HuH-7.5 (cell line): Measurements from ENCODE around the gene UNKL.
"Not testable (repeated sequence)": the region's sequence is repeated elsewhere in the genome, so short reads cannot be mapped to it uniquely, and the experiment has no call there.

Source experiments
- DNase-seq: peaks from one replicate; pipeline ENCODE4 v3.0.0; 2011; ENCODE audit warnings: low spot score

UNKL gene

GRCh38 chr16:1446296-1447080 lies 32.0 kb upstream of the UNKL start:
- DNase-seq = no peak

- DNase-seq = no peak
These were observed 31.2 kb upstream of the UNKL start for GRCh38 chr16:1445518-1446203.

- DNase-seq = no peak
These were observed 30.4 kb upstream of the UNKL start for GRCh38 chr16:1444730-1445517.

- no peak for DNase-seq
These were observed 29.7 kb upstream of the UNKL start, which contains the start of gene CCDC154 for GRCh38 chr16:1443980-1444729. Gene CCDC154, minus strand, starts transcription at chr16:1444556. Its CDS starts 234 bp downstream, at chr16:1444322.

DNA sequence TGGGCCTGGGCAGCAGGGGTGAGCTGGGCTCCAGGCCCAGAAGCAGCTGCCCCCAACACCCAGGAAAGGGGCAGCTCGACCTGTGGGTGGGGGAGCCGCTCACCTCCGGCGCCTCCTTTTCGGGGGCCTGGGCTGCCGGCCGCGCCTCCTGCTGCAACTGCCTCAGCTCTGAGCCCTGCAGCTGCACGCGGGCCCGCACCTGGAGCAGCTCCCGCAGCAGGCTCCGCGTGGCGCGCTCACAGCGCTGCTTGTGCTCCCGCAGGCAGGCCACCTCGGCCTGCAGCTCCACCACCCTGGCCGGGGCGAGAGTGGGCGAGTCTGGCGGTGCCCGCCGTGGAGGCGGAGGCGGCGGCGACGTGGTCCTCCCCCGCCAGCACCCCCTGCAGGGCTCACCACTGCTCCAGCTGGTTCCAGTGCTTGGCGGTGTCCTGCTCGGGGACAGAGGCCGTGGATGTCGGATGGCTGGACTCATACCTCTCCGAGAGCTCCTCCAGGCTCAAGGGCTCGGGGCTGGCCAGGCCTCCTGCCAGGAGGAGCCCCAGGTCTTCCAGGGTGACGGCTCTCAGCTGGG lies 29.0 kb upstream of the UNKL start:
- no peak for DNase-seq

DNA sequence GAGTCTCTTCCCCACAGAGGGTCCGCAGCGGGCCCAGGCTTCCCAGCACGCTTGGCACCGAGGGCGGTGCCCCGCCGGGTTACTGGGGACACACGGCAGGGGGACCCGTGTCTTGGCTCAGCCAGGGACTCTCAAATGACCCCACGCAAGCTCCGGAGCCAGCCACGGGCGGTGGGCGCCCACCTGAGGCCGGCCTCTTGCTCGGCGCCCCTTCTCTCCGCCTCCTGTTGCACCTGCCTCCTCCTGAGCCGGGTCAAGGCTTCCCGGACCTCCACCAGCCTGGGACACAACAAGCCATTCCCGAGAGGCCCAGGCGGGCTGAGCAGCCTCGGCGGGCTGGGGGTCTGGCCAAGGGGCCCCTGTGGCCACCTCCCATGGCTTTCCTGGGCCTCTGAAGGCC lies 28.2 kb upstream of the UNKL start:
- DNase-seq = no peak

- DNase-seq = no peak
These were observed 26.9 kb upstream of the UNKL start for GRCh38 chr16:1441391-1441829.

GRCh38 chr16:1439699-1440074 lies 25.2 kb upstream of the UNKL start:
- not testable (repeated sequence) for DNase-seq

DNA sequence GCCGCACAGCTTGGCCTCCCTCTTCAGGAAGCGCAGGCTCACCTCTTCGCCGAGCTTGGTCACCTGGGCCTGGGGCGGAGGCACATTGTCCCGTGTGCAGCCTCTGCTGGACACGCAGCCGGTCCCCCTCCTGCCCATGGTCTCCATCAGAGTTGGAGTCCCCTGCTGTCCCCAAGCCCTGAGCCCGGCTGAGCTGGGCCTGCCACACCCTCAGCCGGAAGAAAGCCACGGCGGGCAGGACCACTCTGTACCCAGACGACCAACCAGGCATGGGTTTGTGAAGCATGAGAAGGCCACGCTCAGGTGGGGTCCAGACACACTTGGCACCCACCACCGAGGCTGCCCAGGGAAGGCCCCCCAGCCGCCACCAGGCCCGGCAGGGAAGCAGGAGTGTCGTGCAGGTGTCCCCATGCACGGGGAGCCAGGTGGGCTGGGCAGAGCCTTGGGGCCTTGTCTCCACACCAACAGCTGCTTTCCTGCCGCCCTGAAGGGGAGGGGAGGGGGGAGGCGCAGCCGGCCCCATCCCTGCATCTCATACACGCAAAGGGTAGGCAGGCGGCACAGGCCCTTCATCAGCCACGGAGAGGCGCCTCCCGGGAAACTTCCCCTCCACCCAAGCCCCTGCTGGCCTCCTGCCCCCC lies 24.7 kb upstream of the UNKL start:
- DNase-seq = no peak

DNA sequence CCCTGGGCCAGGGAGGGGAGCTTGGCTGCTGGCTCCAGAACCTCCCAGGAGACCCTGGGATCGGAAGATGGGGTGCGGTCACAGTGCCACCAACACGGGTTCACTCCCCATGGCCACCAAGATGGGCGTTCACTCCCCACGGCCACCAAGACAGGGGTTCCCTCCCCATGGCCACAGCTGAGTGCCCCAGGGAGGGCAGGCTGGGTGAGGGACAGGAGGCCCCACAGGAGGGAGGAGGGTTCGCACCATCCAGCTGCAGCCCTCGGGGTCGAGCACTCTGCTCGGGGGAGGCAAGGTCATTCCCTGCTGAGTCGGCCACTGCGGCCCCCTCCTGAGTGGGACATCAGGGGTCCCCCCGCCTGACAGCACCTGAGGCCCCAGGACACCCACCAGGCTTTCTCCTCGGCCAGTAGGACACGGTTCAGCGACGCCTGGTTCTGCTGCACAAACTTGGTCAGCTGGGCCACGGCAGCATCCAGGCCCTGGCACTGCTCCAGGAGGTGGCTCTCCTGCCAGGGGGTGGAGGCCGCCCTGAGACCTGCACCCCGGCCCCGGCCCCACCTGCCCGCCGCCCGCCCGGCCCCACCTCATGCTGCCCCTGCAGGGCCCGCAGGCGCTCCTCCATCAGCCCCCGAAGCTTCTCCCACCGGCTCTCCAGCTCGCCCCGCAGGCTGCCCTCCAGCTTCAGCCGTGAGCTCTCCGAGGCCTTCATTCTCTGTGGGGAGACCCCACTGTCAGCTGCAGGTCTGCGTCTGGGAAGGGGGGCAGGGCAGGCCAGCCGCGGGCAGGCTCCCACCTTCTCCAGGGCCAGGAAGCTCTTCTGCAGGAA lies 23.9 kb upstream of the UNKL start:
- no peak for DNase-seq

DNA sequence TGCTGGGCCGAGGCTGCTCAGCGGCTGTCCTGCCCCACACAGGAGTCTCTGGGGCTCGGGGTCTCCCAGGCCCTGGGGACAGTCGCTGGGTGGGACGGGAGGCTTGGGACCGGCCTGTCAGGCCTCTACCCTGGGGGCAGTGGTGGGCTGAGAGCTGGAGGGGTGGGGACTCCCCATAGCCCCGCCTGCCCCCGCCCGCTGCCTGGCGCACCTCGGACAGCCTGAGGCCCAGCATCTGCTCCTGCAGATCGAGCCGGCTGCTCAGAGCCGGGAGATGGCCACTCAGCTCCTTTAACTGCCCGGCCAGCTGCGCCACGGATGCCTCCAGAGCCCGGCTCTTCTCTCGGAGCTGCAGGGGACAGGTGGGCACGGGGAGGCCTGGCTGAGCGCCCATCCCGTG lies 23.1 kb upstream of the UNKL start:
- no peak for DNase-seq

GRCh38 chr16:1436731-1437355 lies 22.3 kb upstream of the UNKL start:
- DNase-seq = no peak

GRCh38 chr16:1435921-1436697 lies 21.6 kb upstream of the UNKL start:
- DNase-seq = peak; percentile 75

DNA sequence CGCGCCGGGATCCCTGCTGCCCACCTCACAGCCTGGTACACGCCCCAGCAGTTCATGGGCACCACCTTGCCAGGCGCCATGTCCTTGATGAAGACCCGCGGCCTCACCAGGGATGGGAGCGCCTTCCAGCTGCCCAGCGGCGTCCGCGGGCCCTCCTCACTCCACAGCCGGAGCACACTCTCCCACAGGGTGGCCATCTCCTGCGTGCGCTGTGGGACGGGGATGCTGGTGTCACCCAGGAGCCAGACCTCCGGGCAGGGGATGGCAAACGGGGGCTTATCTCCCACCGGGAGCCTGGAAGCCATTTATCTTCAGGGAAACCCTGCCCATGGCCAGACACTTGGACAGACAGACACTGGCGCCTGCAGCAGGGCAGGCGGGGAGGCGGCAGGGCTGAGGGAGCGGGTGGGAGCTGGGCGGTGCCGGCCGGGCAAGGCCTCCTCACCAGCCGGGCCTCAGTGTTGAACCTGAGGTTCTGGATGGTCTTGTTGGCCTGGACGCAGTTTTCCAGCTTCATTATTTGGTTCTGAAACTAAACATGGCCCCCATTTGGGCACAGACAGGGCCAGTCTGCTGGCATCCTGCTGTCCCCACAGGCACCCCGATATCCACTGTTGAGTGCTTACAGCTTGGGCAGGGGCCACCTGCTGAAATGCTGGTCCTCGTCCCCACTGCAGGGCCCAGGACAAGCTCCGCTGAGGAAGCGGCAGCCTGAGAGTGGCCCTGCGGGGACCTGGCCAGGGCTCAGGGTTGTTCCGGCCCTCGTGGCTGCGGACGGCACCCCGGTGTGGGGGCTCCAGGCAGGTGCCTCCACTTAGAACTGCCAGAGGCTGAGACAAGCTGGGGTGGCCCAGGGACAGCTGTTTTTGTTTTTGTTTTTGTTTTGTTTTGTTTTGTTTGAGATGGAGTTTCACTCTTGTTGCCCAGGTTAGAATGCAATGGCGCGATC lies 20.4 kb upstream of the UNKL start:
- peak; percentile 9 for DNase-seq

- no peak for DNase-seq
These were observed 19.3 kb upstream of the UNKL start for GRCh38 chr16:1433756-1434155.

GRCh38 chr16:1433263-1433560 lies 18.7 kb upstream of the UNKL start:
- DNase-seq = no peak

DNA sequence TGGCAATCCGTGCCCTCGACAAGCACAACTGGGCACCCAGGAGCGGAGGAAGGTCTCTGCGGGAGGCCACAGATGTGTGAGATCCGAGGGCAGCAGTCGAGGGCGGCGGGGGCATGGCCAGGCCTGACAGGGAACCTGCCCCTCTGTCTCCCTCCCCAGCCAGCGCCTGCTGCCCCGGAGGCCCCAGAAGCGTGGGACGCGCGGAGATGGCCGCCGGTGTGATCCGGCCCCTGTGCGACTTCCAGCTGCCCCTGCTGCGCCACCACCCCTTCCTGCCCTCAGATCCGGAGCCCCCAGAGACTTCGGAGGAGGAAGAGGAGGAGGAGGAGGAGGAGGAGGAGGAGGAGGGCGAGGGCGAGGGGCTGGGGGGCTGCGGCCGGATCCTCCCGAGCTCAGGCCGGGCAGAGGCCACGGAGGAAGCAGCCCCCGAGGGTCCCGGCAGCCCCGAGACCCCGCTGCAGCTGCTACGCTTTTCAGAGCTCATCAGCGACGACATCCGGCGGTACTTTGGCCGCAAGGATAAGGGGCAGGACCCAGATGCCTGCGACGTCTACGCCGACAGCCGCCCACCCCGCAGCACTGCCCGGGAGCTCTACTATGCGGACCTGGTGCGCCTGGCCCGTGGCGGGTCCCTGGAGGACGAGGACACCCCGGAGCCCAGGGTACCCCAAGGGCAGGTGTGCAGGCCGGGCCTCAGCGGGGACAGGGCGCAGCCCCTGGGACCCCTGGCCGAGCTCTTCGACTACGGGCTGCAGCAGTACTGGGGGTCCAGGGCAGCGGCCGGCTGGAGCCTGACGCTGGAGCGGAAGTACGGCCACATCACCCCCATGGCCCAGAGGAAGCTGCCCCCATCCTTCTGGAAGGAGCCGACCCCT lies 18.1 kb upstream of the UNKL start:
- DNase-seq = no peak
